ENCODE data around the gene SLC7A14. TPM values are rescaled to one million over a fixed set of nuclear protein-coding genes. Genes with fewer than 3 reads are reported as not detected.

Gene SLC7A14
- total RNA-seq, 1 donor from 2014 or later = not detected

DNA sequence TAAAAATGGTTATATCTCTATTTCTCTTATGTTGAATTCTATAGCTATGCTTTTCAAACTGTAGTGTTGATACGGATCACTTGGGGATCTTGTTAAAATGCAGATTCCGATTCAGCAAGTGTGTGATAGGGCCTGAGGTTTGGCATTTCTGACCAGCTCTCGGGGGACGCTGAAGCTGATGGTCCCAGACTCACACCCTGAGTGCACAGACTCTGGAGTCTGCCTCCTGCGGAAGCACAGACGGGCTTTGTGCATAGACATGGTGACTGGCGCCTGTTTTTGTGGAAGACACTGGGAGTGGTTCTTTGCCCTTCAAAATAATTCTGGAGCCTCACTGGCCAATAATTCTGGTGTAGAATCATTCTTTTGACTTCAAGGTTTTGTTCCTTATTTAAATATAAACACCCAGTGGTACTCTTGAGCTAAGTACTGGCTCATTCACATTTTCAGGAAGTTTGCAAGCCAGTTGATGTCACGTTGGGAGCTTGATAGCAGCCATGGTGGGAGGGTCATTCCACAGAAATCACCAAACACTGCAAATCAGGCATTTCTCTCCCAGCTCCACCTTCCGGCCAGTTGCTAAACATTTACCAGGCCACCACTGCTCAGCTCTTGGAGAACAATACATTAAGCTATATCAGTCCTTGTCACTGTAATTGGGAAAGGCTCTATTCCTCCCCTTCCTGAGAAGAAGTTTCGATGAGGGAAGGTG is 148.0 kb downstream of the SLC7A14 start:
- Mint-ChIP-seq H3K4me1 (peaks cover 19% of the 10 kb centered on the region), H3K4me3 (no peak overlapping the region), H3K27ac (peak overlapping the region; percentile 76), H3K36me3 (peaks cover 3% of the 10 kb centered on the region), H3K27me3 (ENCODE audit: insufficient read depth, low read depth) (peaks cover 10% of the 10 kb centered on the region), H3K9me3 (peaks cover 2% of the 10 kb centered on the region)
- peak overlapping the region; percentile 11 for H2AFZ ChIP-seq (replicated peaks)
- no peak for TF ChIP-seq EZH2phosphoT487 (IDR thresholded peaks at IDR 0.05)
- TF ChIP-seq EZH2 (IDR thresholded peaks at IDR 0.05) = no peak
- H4K20me1 ChIP-seq (ENCODE audit: low read depth) = no peaks in the 10 kb centered on the region
- H3K27ac ChIP-seq = no peak overlapping the region
- no peaks in the 10 kb centered on the region for H3K36me3 ChIP-seq
- H3K4me3 ChIP-seq = no peak overlapping the region
- no peak for DNase-seq (ENCODE audit: low spot score)
- no peaks in the 10 kb centered on the region for H3K9me3 ChIP-seq (ENCODE audit: low read depth)
- H3K4me1 ChIP-seq = no peaks in the 10 kb centered on the region
- H3K79me2 ChIP-seq (ENCODE audit: low read depth) = no peaks in the 10 kb centered on the region
- no peak overlapping the region for H3K9ac ChIP-seq
- no peaks in the 10 kb centered on the region for H3F3A ChIP-seq (ENCODE audit: low read depth)
- H3K27me3 ChIP-seq = no peaks in the 10 kb centered on the region
- no peak overlapping the region for H3K4me2 ChIP-seq

DNA sequence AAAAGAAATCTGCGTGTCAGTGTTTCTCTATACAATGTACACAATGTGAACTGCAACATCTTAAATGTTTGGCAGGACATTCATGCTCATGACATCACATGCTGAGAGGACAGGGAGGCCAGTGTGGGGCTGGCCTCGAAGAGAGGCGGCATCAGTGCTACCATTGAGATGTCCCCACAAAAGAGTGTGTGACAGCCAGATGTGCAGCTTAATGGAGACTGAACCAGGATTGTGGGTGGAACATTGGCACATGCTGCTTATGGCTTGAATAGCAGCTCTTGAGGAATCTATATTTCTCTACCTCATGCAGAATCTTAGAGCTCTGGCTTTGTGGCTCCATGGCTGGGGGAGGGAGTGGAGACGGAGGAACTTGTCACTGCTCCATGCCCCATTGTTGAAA is 148.7 kb downstream of the SLC7A14 start:
- Histone ChIP-seq H3K27ac (no peak overlapping the region), H3F3A (ENCODE audit: low read depth) (no peaks in the 10 kb centered on the region), H3K4me1 (no peaks in the 10 kb centered on the region), H4K20me1 (ENCODE audit: low read depth) (no peaks in the 10 kb centered on the region), H3K9me3 (ENCODE audit: low read depth) (no peaks in the 10 kb centered on the region), H3K27me3 (no peaks in the 10 kb centered on the region), H2AFZ (replicated peaks) (no peak overlapping the region), H3K4me2 (no peak overlapping the region), H3K9ac (no peak overlapping the region), H3K4me3 (no peak overlapping the region), H3K79me2 (ENCODE audit: low read depth) (no peaks in the 10 kb centered on the region), H3K36me3 (no peaks in the 10 kb centered on the region)
- Mint-ChIP-seq H3K9me3 (peaks cover 2% of the 10 kb centered on the region), H3K36me3 (peaks cover 3% of the 10 kb centered on the region), H3K4me3 (no peak overlapping the region), H3K27ac (no peak overlapping the region), H3K27me3 (ENCODE audit: insufficient read depth, low read depth) (peaks cover 8% of the 10 kb centered on the region), H3K4me1 (peaks cover 14% of the 10 kb centered on the region)
- DNase-seq (ENCODE audit: low spot score) = no peak
- TF ChIP-seq EZH2phosphoT487 (IDR thresholded peaks at IDR 0.05) = no peak

DNA sequence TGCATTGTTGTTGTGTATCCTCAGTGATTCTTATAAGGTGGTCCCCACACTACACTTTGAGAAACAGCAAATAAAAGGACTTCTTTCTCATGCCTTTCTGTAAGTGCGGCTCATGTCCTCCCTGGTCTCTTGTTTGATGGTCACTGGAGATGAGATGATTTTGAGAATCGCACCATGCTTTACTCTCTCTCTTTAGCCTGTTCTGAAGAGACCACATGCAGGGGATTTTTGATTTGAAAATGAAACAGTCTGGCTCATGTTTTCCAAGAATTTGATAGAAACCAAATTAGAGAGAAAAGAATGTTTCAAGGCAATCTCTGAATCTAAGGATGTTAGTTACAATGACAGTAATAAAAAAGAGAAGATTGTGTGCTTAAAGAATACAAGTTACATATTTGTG is 149.2 kb downstream of the SLC7A14 start:
- Histone ChIP-seq H3K4me3 (no peak overlapping the region), H3K9ac (no peak overlapping the region), H3K4me2 (no peak overlapping the region), H3K36me3 (no peaks in the 10 kb centered on the region), H2AFZ (replicated peaks) (no peak overlapping the region), H3K4me1 (no peaks in the 10 kb centered on the region), H3K27me3 (no peaks in the 10 kb centered on the region), H3K27ac (no peak overlapping the region), H3F3A (ENCODE audit: low read depth) (no peaks in the 10 kb centered on the region), H4K20me1 (ENCODE audit: low read depth) (no peaks in the 10 kb centered on the region), H3K79me2 (ENCODE audit: low read depth) (no peaks in the 10 kb centered on the region), H3K9me3 (ENCODE audit: low read depth) (no peaks in the 10 kb centered on the region)
- DNase-seq (ENCODE audit: low spot score) = no peak
- no peak for TF ChIP-seq EZH2phosphoT487 (IDR thresholded peaks at IDR 0.05)
- TF ChIP-seq, protein P1, sequence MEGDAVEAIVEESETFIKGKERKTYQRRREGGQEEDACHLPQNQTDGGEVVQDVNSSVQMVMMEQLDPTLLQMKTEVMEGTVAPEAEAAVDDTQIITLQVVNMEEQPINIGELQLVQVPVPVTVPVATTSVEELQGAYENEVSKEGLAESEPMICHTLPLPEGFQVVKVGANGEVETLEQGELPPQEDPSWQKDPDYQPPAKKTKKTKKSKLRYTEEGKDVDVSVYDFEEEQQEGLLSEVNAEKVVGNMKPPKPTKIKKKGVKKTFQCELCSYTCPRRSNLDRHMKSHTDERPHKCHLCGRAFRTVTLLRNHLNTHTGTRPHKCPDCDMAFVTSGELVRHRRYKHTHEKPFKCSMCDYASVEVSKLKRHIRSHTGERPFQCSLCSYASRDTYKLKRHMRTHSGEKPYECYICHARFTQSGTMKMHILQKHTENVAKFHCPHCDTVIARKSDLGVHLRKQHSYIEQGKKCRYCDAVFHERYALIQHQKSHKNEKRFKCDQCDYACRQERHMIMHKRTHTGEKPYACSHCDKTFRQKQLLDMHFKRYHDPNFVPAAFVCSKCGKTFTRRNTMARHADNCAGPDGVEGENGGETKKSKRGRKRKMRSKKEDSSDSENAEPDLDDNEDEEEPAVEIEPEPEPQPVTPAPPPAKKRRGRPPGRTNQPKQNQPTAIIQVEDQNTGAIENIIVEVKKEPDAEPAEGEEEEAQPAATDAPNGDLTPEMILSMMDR (IDR thresholded peaks at IDR 0.05) = no peak
- TF ChIP-seq EZH2 (IDR thresholded peaks at IDR 0.05) = no peak
- Mint-ChIP-seq H3K36me3 (peaks cover 3% of the 10 kb centered on the region), H3K4me3 (no peak overlapping the region), H3K4me1 (peaks cover 14% of the 10 kb centered on the region), H3K27me3 (ENCODE audit: insufficient read depth, low read depth) (peaks cover 6% of the 10 kb centered on the region), H3K27ac (no peak overlapping the region), H3K9me3 (peaks cover 2% of the 10 kb centered on the region)

DNA sequence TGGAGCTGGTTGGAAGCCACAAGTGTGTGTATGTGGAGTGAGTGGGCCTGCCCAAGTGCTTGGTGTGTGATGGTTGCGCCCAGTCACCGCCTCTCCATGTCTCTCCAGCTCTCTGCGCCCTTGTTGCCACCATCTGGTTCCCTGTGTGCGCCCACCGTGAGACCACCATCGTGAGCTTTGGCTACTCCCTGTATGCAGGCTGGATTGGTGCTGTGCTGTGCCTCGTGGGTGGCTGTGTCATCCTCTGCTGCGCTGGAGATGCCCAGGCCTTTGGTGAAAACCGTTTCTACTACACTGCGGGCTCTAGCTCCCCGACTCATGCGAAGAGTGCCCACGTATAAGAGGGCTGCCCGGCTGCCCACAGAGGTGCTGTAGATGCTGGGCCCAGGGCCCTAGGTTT is 153.5 kb downstream of the SLC7A14 start:
- no peak overlapping the region for H3K4me2 ChIP-seq
- H3K4me1 ChIP-seq = peaks cover 17% of the 10 kb centered on the region
- TF ChIP-seq EZH2phosphoT487 (IDR thresholded peaks at IDR 0.05) = no peak
- TF ChIP-seq, protein P1 (IDR thresholded peaks at IDR 0.05) = no peak
- TF ChIP-seq EZH2 (IDR thresholded peaks at IDR 0.05) = no peak
- H3K79me2 ChIP-seq (ENCODE audit: low read depth) = no peaks in the 10 kb centered on the region
- no peaks in the 10 kb centered on the region for H3K9me3 ChIP-seq (ENCODE audit: low read depth)
- no peaks in the 10 kb centered on the region for H3K36me3 ChIP-seq
- Mint-ChIP-seq H3K9me3 (no peaks in the 10 kb centered on the region), H3K36me3 (peaks cover 2% of the 10 kb centered on the region), H3K27ac (peak overlapping the region; percentile 8), H3K27me3 (ENCODE audit: insufficient read depth, low read depth) (peaks cover 2% of the 10 kb centered on the region), H3K4me1 (peaks cover 39% of the 10 kb centered on the region), H3K4me3 (no peak overlapping the region)
- no peaks in the 10 kb centered on the region for H4K20me1 ChIP-seq (ENCODE audit: low read depth)
- H3K27ac ChIP-seq = no peak overlapping the region
- no peak overlapping the region for H2AFZ ChIP-seq (replicated peaks)
- no peak for DNase-seq (ENCODE audit: low spot score)
- peaks cover 5% of the 10 kb centered on the region for H3F3A ChIP-seq (ENCODE audit: low read depth)
- no peaks in the 10 kb centered on the region for H3K27me3 ChIP-seq
- no peak overlapping the region for H3K4me3 ChIP-seq
- no peak overlapping the region for H3K9ac ChIP-seq

Measured in neural progenitor cell (in vitro differentiated cells).